Brain pericyte (primary cell): ENCODE measurements around the gene CROCC2.

Experiments used
- DNase-seq: peaks from one replicate; pipeline ENCODE4 v3.0.0-alpha.2; 2012; ENCODE audit warnings: low read depth, low spot score

CROCC2 gene

GRCh38 chr2:240904216-240905175 is 1.6 kb upstream of the CROCC2 start:
- DNase-seq: no peak

- no peak for DNase-seq
Measured at GRCh38 chr2:240905176-240905781, 857 bp upstream of the CROCC2 start.

GRCh38 chr2:240906911-240907590 is 915 bp downstream of the CROCC2 start:
- no peak for DNase-seq

GRCh38 chr2:240909216-240909974 is 3.3 kb downstream of the CROCC2 start:
- DNase-seq: no peak

GRCh38 chr2:240911641-240912265 is 5.6 kb downstream of the CROCC2 start:
- DNase-seq: no peak

GRCh38 chr2:240912878-240913809 is 7.0 kb downstream of the CROCC2 start:
- no peak for DNase-seq

- DNase-seq: no peak
Measured at GRCh38 chr2:240913810-240914644, 7.9 kb downstream of the CROCC2 start.

- no peak for DNase-seq
Measured at GRCh38 chr2:240914645-240915525, 8.7 kb downstream of the CROCC2 start.

GRCh38 chr2:240915526-240916341 is 9.6 kb downstream of the CROCC2 start:
- no peak for DNase-seq

- peak; percentile 89 for DNase-seq
Measured at GRCh38 chr2:240916571-240917008, 10.5 kb downstream of the CROCC2 start.

- no peak for DNase-seq
Measured at GRCh38 chr2:240917009-240917683, 11.0 kb downstream of the CROCC2 start.

GRCh38 chr2:240917684-240918257 is 11.6 kb downstream of the CROCC2 start:
- DNase-seq: no peak

GRCh38 chr2:240918258-240919091 is 12.3 kb downstream of the CROCC2 start:
- DNase-seq: no peak

GRCh38 chr2:240919161-240919781 is 13.1 kb downstream of the CROCC2 start:
- DNase-seq: no peak
